Fibroblast of skin of right quadriceps (primary cell): ENCODE data around the gene BAG3.
A peak's percentile ranks its signal among the peaks of the same experiment; 100 is the strongest.
"Not testable (repeated sequence)": the region's sequence is repeated elsewhere in the genome, so short reads cannot be mapped to it uniquely, and the experiment has no call there.

Experiments
- DNase-seq: peaks from one replicate; pipeline ENCODE4 v3.0.0-alpha.2; 2013

BAG3 gene

GRCh38 chr10:119650692-119651513 lies at the start of gene BAG3:
Gene BAG3 (plus strand): TSS chr10:119651380. CDS start chr10:119651676, 296 bp downstream.
- DNase-seq = peak; percentile 87

DNA sequence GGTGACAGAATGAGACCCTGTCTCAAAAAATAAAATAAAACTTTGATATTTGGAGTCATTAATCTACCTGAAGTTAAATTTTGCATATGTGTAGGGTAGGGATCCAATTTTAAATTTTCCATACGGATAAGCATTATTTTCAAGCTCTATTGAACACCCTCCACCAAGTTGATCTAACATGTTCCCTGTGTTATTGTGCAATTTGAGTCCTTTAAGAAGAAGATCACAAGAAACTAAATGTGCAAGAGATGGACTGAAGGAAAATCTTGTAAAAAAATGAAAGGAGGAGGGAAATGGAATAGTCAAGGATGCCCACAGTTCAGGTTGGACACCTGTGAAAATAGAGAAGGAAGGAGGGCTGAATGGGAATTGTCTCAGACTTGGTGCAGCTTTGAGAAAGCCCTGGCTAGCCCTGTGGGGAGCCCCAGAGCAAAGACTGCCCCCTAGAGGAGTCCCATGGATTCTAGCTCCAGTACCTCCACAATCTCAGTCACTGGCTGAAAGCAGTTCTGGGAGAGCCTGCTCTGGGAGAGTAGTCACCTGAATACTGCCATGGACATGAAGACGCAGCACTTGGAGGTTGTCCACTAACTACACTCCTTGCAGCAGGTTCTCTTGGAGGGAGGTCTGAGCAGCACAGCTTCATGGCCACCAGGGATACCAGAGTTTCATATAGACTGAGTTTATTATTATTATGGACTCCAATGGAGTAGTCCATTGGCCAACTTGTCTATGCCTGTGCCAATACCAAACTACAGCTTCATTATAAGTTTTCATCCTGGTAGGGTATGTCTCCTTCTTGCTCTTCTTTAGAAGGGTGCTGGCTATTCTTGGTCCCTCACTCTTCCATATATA lies 48.7 kb upstream of the BAG3 start:
- DNase-seq = no peak

DNA sequence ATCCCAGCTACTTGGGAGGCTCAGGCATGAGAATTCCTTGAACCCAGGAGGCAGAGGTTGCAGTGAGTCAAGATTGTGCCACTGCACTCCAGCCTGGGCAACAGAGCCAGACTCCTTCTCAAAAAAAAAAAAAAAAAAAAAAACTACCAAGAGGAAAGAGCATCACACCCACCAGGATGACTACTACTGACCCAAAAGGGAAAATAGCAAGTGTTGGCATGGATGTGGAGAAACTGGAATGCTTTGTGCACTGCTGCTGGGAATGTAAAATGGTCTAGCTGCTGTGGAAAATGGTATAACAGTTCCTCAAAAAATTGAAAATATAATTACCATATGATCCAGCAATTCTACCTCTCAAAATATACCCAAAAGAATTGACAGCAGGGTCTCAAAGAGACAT lies 46.7 kb upstream of the BAG3 start:
- no peak for DNase-seq

DNA sequence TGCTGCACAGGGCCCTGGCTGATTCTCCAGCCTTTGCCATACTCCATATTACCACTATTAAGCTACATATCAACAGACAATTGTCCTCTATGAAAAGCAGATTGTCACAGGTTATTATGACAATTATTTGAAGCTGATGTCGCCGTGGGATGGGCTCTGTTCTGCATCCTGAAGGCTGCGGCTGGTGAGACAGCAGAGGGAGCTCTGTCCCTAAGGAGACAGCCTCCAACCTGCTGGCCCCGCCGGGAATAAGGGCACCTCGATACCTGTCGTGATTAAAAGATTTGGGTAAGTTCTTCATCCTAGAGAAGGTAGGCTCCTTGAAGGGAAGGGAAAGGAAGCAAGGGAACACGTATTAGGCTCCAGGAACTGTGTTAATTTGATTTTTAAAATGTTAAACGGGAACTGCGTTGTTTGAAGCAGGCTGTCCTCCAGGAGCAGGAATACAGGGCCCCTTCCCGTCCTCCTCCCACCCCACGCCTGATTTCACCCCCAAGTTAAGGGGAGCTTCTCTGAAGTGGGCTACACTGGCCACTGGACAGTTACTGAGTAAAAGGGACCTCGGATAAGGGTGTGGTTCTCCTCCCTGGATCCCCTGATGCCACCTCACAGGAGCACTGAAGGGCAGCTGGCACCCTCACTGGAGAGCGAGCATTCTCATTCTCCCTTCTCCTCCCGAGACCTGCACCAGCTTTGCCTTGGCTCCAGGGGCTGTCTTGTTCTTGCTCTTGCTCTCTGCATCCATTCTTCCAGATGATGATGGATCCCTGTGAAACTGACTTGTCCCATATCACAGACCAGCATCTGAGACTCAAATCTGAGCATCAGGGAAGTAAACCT lies 42.6 kb upstream of the BAG3 start:
- no peak for DNase-seq

DNA sequence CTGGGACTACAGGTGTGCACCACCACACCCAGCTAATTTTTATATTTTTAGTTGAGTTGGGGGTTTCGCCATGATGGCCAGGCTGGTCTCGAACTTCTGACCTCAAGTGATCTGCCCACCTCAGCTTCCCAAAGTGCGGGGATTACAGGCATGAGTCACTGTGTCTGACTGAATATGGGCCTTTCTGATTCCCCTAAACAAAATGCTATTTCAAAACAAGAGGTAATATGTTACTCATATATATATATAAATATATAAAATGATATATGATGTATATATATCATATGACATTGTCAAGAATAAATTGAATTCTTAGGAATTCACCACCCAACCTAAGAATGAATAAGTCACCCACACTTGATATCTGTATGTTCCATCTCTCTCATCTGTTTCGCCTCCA lies 41.7 kb upstream of the BAG3 start:
- DNase-seq = no peak

GRCh38 chr10:119611433-119611832 lies 39.7 kb upstream of the BAG3 start:
- no peak for DNase-seq

GRCh38 chr10:119613741-119614140 lies 37.4 kb upstream of the BAG3 start:
- no peak for DNase-seq

GRCh38 chr10:119614686-119615085 lies 36.5 kb upstream of the BAG3 start:
- no peak for DNase-seq

DNA sequence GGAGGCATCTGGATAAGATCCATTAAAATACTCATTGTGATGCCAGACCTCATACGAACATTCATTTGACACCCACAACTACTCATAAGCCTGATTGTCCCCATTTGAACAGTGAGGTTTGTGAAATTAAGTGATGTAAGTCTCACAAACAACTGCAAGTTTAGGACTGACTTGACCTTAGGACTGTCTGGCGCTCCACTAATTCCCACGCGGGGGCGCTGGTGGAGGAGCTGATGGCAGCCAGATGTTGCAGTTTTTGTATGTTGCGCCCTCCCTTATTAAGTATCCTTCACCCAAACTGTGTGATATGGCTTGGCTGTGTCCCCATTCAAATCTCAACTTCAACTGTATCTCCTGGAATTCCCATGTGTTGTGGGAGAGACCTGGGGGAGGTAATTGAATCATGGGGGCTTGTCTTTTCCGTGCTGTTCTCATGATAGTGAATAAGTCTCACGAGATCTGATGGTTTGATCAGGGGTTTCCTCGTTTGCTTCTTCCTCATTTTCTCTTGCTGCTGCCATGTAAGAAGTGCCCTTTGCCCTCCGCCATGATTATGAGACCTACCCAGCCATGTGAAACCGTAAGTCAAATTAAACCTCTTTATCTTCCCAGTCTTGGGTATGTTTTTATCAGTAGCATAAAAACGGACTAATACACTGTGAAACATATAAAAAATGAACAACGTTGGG lies 34.2 kb upstream of the BAG3 start:
- peak; percentile 19 for DNase-seq

- DNase-seq = no peak
Measured at GRCh38 chr10:119619215-119619614, 32.0 kb upstream of the BAG3 start.

GRCh38 chr10:119619811-119620210 lies 31.4 kb upstream of the BAG3 start:
- DNase-seq = not testable (repeated sequence)

GRCh38 chr10:119620241-119621077 lies 30.7 kb upstream of the BAG3 start:
- DNase-seq = peak; percentile 79

GRCh38 chr10:119621078-119621384 lies 30.1 kb upstream of the BAG3 start:
- no peak for DNase-seq

GRCh38 chr10:119625570-119626280 lies 25.5 kb upstream of the BAG3 start:
- DNase-seq = no peak

GRCh38 chr10:119630300-119630699 lies 20.9 kb upstream of the BAG3 start:
- DNase-seq = no peak

DNA sequence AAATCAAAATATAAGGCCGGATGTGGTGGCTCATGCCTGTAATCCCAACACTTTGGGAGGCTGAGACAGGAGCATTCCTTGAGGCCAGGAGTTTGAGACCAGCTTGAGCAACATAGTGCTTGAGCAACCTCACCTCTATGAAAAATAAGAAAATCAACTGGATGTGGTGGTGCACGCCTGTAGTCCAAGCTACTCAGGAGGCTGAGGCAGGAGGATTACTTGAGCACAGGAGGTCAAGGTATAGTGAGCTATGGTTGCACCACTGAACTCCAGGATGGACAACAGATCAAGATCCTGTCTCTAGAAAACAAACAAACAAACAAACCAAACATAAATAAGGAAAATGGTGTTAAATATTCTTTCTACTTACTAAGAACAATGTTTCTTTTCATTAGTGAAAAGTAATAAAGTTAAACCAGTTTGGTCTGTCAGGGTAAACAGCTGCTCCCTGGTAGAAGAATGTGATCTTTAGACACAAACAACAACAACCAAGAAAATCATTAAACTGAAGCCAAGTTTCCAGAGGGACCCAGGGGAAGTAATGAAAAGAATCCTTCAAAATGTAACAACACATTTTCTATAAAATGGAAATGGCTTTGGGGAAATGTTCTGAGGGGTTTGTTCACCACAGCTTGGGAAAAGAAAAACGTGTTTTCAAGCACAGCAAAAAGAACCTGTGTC lies 17.5 kb upstream of the BAG3 start:
- no peak for DNase-seq

DNA sequence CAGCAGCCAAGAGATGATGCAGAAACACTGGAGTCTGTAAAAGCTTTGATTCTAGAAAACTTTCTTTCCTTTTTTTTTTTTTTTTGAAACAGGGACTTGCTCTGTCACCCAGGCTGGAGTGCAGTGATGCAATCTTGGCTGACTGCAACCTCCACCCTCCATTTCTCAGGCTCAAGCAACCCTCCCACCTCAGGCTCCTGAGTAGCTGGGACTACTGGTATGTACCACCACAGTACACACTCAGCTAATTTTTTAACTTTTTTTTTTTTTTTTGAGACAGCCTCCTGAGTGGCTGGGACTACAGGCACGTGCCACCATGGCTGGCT lies 17.0 kb upstream of the BAG3 start:
- no peak for DNase-seq

GRCh38 chr10:119637631-119638030 lies 13.5 kb upstream of the BAG3 start:
- no peak for DNase-seq

- no peak for DNase-seq
Measured at GRCh38 chr10:119638982-119639381, 12.2 kb upstream of the BAG3 start.

GRCh38 chr10:119640384-119640783 lies 10.8 kb upstream of the BAG3 start:
- no peak for DNase-seq
